Measurements from ENCODE around the gene HSD17B14.
"Not testable (repeated sequence)": the region's sequence is repeated elsewhere in the genome, so short reads cannot be mapped to it uniquely, and the experiment has no call there.

The HSD17B14 gene

GRCh38 chr19:48854103-48854502 lies 17.8 kb upstream of the HSD17B14 start:
- Histone ChIP-seq H3K27me3 (ENCODE audit: insufficient read depth, poor library complexity, severe bottlenecking) (no peaks in the 10 kb centered on the region), H3K4me3 (replicated peaks; ENCODE audit: insufficient read depth, low read length) (no peak overlapping the region), H3K27ac (replicated peaks) (no peak overlapping the region)
- no peak for DNase-seq (ENCODE audit: low read depth in 1 of 2, low spot score in 1 of 2)
- TF ChIP-seq SPI1 (IDR thresholded peaks at IDR 0.05; ENCODE audit: borderline replicate concordance, low read depth) (no peak), GABPA (IDR thresholded peaks at IDR 0.05; ENCODE audit: low read depth) (no peak), CTCF (IDR thresholded peaks at IDR 0.05; ENCODE audit: insufficient read depth, low read length) (no peak), POLR2AphosphoS5 (IDR thresholded peaks at IDR 0.05; ENCODE audit: low read depth) (no peak), REST (IDR thresholded peaks at IDR 0.05; ENCODE audit: insufficient replicate concordance, low read depth) (no peak)

- DNase-seq (ENCODE audit: low read depth in 1 of 2, low spot score in 1 of 2) = no peak
- TF ChIP-seq REST (IDR thresholded peaks at IDR 0.05; ENCODE audit: insufficient replicate concordance, low read depth) (no peak), POLR2AphosphoS5 (IDR thresholded peaks at IDR 0.05; ENCODE audit: low read depth) (no peak), SPI1 (IDR thresholded peaks at IDR 0.05; ENCODE audit: borderline replicate concordance, low read depth) (no peak), GABPA (IDR thresholded peaks at IDR 0.05; ENCODE audit: low read depth) (no peak), CTCF (IDR thresholded peaks at IDR 0.05; ENCODE audit: insufficient read depth, low read length) (no peak)
- H3K4me3 ChIP-seq (replicated peaks; ENCODE audit: insufficient read depth, low read length) = no peak overlapping the region
- H3K27ac ChIP-seq (replicated peaks) = no peak overlapping the region
- no peaks in the 10 kb centered on the region for H3K27me3 ChIP-seq (ENCODE audit: insufficient read depth, poor library complexity, severe bottlenecking)
Observed at GRCh38 chr19:48853483-48853882, 17.2 kb upstream of the HSD17B14 start.

GRCh38 chr19:48852292-48852691 lies 16.0 kb upstream of the HSD17B14 start:
- H3K27ac ChIP-seq (replicated peaks) = no peak overlapping the region
- no peak for DNase-seq (ENCODE audit: low read depth in 1 of 2, low spot score in 1 of 2)

GRCh38 chr19:48846659-48847058 lies 10.4 kb upstream of the HSD17B14 start:
- not testable (repeated sequence) for DNase-seq (ENCODE audit: low read depth in 1 of 2, low spot score in 1 of 2); H3K27me3 ChIP-seq (ENCODE audit: insufficient read depth, poor library complexity, severe bottlenecking)

More at GRCh38 chr19:48852292-48852691, 16.0 kb upstream of the HSD17B14 start:
- Histone ChIP-seq H3K4me3 (replicated peaks; ENCODE audit: insufficient read depth, low read length) (no peak overlapping the region), H3K27me3 (ENCODE audit: insufficient read depth, poor library complexity, severe bottlenecking) (no peaks in the 10 kb centered on the region)
- TF ChIP-seq POLR2AphosphoS5 (IDR thresholded peaks at IDR 0.05; ENCODE audit: low read depth) = no peak
- TF ChIP-seq SPI1 (IDR thresholded peaks at IDR 0.05; ENCODE audit: borderline replicate concordance, low read depth) = no peak
- no peak for TF ChIP-seq CTCF (IDR thresholded peaks at IDR 0.05; ENCODE audit: insufficient read depth, low read length)
- TF ChIP-seq GABPA (IDR thresholded peaks at IDR 0.05; ENCODE audit: low read depth) = no peak

More at GRCh38 chr19:48846659-48847058, 10.4 kb upstream of the HSD17B14 start:
- not testable (repeated sequence) for H3K27ac ChIP-seq (replicated peaks); H3K4me3 ChIP-seq (replicated peaks; ENCODE audit: insufficient read depth, low read length)

All from HL-60 (cell line).